HG02642 (cell line): ENCODE data around the gene ARHGAP45.

Experiments used
- ATAC-seq: cut with Tn5 transposase; IDR thresholded peaks from one replicate; pipeline ENCODE4 v1.9.1; 2021; ENCODE audit warnings: mild to moderate bottlenecking; ENCODE audit not compliant: unreplicated experiment, poor library complexity

ARHGAP45 gene

GRCh38 chr19:1053176-1054101 is 13.5 kb upstream of the ARHGAP45 start:
- no peak for ATAC-seq

GRCh38 chr19:1054102-1055027 is 12.6 kb upstream of the ARHGAP45 start:
- ATAC-seq = no peak

GRCh38 chr19:1055028-1055425 is 11.9 kb upstream of the ARHGAP45 start:
- no peak for ATAC-seq

- ATAC-seq = no peak
These were observed 10.9 kb upstream of the ARHGAP45 start for GRCh38 chr19:1055886-1056620.

- ATAC-seq = no peak
These were observed 9.7 kb upstream of the ARHGAP45 start for GRCh38 chr19:1057176-1057855.

- ATAC-seq = no peak
These were observed 8.9 kb upstream of the ARHGAP45 start for GRCh38 chr19:1058112-1058511.

GRCh38 chr19:1060689-1061088 is 6.3 kb upstream of the ARHGAP45 start:
- no peak for ATAC-seq

GRCh38 chr19:1061987-1062386 is 5.0 kb upstream of the ARHGAP45 start:
- no peak for ATAC-seq

GRCh38 chr19:1062387-1063029 is 4.5 kb upstream of the ARHGAP45 start:
- ATAC-seq = no peak

- ATAC-seq = no peak
These were observed 3.7 kb upstream of the ARHGAP45 start for GRCh38 chr19:1063030-1063908.

GRCh38 chr19:1063909-1064660 is 2.9 kb upstream of the ARHGAP45 start:
- no peak for ATAC-seq

GRCh38 chr19:1064661-1065605 is 2.0 kb upstream of the ARHGAP45 start:
- ATAC-seq = no peak

GRCh38 chr19:1065606-1066109 is 1.3 kb upstream of the ARHGAP45 start:
- ATAC-seq = no peak

- ATAC-seq = no peak
These were observed 668 bp upstream of the ARHGAP45 start for GRCh38 chr19:1066251-1066747.

- ATAC-seq = peak; percentile 17
These were observed 482 bp downstream of the ARHGAP45 start for GRCh38 chr19:1067341-1067957.
